HG03378 (cell line): ENCODE data around the gene DNAJB7.
"Not testable (repeated sequence)": the region's sequence is repeated elsewhere in the genome, so short reads cannot be mapped to it uniquely, and the experiment has no call there.

Source experiments
- ATAC-seq: cut with Tn5 transposase; IDR thresholded peaks from one replicate; pipeline ENCODE4 v1.9.1; 2021; ENCODE audit warnings: mild to moderate bottlenecking, moderate library complexity; ENCODE audit not compliant: unreplicated experiment

DNAJB7 gene

GRCh38 chr22:40862013-40862412, at the start of gene DNAJB7:
Gene DNAJB7 (minus strand): TSS chr22:40862113. CDS start chr22:40861994, 119 bp downstream.
- ATAC-seq: no peak

GRCh38 chr22:40908895-40909294, 47.0 kb upstream of the DNAJB7 start:
- ATAC-seq: no peak

- ATAC-seq: no peak
These were observed 42.2 kb upstream of the DNAJB7 start for GRCh38 chr22:40904101-40904500.

- ATAC-seq: no peak
These were observed 37.0 kb upstream of the DNAJB7 start for GRCh38 chr22:40898850-40899357.

- no peak for ATAC-seq
These were observed 32.5 kb upstream of the DNAJB7 start for GRCh38 chr22:40894417-40894816.

- no peak for ATAC-seq
These were observed 29.0 kb upstream of the DNAJB7 start for GRCh38 chr22:40890881-40891280.

- ATAC-seq: no peak
These were observed 27.2 kb upstream of the DNAJB7 start for GRCh38 chr22:40889116-40889515.

- no peak for ATAC-seq
These were observed 17.0 kb upstream of the DNAJB7 start for GRCh38 chr22:40878922-40879321.

- no peak for ATAC-seq
These were observed 15.6 kb upstream of the DNAJB7 start for GRCh38 chr22:40877488-40877887.

GRCh38 chr22:40876907-40877306, 15.0 kb upstream of the DNAJB7 start:
- no peak for ATAC-seq

GRCh38 chr22:40875111-40875510, 13.2 kb upstream of the DNAJB7 start:
- ATAC-seq: no peak

- ATAC-seq: no peak
These were observed 12.1 kb upstream of the DNAJB7 start for GRCh38 chr22:40874016-40874415.

GRCh38 chr22:40868379-40868778, 6.5 kb upstream of the DNAJB7 start:
- not testable (repeated sequence) for ATAC-seq

- ATAC-seq: no peak
These were observed 5.2 kb upstream of the DNAJB7 start for GRCh38 chr22:40867109-40867508.

GRCh38 chr22:40862537-40862936, 624 bp upstream of the DNAJB7 start:
- ATAC-seq: no peak

GRCh38 chr22:40857309-40857855, 4.5 kb downstream of the DNAJB7 start:
- no peak for ATAC-seq

GRCh38 chr22:40856513-40857308, 5.2 kb downstream of the DNAJB7 start, which contains the start of the genes ST13 and XPNPEP3:
Gene ST13 (minus strand): TSS chr22:40856639. CDS start chr22:40856540, 99 bp downstream.
Gene XPNPEP3 (plus strand): TSS chr22:40857148. CDS start chr22:40857182, 34 bp downstream.
- peak; percentile 72 for ATAC-seq

- ATAC-seq: peak; percentile 4
These were observed 5.9 kb downstream of the DNAJB7 start for GRCh38 chr22:40855979-40856512.

GRCh38 chr22:40855071-40855978, 6.6 kb downstream of the DNAJB7 start:
- no peak for ATAC-seq

- ATAC-seq: no peak
These were observed 8.0 kb downstream of the DNAJB7 start for GRCh38 chr22:40853961-40854360.

GRCh38 chr22:40853333-40853732, 8.6 kb downstream of the DNAJB7 start:
- no peak for ATAC-seq
